Cardiac septum (tissue), 1 donor: ENCODE results near the gene SEPTIN5. TPM values are rescaled to one million over a fixed set of nuclear protein-coding genes. Genes with fewer than 3 reads are reported as not detected.

Experiments
- DNase-seq: peaks from one replicate; pipeline ENCODE4 v3.0.0-alpha.2; 2020; ENCODE audit warnings: low spot score
- intact Hi-C: fragments of 100-400 bp; cut with DNase I; formaldehyde crosslinking; loops from one replicate; pipeline ENCODE4 v1.14.0; 2022
- total RNA-seq: library from RNA; stranded (reverse); fragmentation: NEBNext Ultra II Directional; extraction: Animal tissue kit (Norgen Biotek cat#: 25700); gene quantifications from one replicate; pipeline ENCODE4 v1.2.1, GENCODE V29; 2021
- donor health status: DM: no; HTN: no; CAD: no.

Gene SEPTIN5
- total RNA-seq, 1 donor from 2014 or later, result 191 TPM

- no peak for DNase-seq
- intact Hi-C loops, result no loop called here
Observed at GRCh38 chr22:19740586-19740985, 26.3 kb downstream of the SEPTIN5 start.

DNA sequence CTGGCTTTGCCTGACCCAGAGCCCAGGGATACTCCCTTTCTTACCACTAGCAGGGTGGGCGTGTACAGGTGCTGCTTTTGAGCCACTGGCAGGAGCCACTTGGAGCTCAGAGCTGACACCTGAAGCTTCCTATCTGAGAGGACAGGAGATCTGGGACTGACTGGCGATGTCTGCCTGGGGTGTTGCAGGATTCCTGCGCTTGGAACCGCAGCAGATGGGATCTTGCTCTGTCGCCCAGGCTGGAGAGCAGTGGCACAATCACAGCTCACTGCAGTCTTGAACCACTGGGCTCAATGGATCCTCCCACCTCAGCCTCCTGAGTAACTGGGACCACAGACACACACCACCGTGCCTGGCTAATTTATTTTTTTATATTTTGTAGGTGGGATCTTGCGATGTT, 26.8 kb downstream of the SEPTIN5 start:
- intact Hi-C loops, result no loop called here
- DNase-seq, result no peak

DNA sequence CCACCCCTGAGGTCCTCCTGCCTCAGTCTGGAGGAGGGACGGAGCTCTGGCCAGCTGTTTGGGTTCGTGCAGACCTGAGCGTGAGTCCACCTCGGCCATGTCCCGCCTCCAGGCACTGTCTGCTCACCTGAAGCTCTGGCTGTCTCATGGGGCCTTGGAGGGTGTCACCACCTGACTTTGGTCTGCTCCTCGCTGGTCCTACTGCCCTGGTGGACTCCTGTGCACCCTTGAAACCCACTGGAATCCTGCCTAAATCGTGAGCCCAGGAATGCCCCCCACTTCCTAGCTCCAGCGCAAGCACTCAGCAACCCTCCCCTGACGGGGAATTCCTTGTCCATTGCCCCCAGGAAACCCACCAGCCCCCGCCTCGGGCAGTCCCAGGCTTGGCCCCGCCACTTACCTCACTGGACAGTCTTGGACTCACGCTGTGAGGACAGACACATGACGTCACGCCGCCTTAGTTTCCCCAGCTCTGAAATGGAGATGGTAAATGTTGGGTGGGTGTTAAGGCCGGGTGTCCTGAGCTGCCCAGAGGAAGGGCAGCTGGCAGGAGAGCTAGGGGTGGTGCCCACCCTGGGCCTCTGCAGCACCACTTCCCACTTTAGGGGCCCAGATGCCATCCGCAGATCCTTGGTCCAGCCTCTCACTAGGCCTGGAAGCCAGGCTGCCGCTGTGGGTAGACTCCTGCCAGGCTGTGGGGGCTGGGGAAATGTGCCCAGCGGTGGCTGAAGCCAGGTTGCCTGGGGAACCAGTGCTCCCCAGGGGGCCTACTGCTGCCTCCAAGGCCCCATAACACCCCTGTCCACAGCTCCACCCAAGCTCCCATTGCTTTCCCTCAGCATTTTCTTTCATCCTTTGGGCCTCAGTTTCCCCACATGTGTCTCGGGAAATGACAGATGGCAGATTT, 28.1 kb downstream of the SEPTIN5 start:
- no peak for DNase-seq
- intact Hi-C loops, result no loop called here

GRCh38 chr22:19743081-19743480, 28.8 kb downstream of the SEPTIN5 start:
- no peak for DNase-seq
- intact Hi-C loops, result no loop called here

DNA sequence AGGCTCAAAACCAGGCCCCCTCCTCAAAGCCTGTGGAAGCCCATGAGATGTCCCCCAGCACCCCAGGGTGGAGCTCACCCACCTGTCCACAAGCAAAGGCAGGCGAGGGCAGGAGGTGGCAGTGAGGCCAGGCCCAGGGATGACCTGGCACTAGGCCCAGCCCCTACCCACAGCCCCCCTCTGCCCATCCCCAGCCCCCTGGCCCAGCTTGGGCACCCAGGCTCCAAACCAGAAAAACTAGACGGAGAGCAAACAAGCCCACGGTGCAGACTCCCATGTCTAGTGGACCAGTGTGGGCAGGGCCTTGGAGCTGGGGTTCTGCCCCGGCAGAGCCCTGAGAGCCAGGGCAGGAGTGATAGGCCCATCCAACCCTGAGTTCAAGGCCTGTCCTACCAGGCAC, 29.3 kb downstream of the SEPTIN5 start:
- no peak for DNase-seq
- intact Hi-C loops, result no loop called here

DNA sequence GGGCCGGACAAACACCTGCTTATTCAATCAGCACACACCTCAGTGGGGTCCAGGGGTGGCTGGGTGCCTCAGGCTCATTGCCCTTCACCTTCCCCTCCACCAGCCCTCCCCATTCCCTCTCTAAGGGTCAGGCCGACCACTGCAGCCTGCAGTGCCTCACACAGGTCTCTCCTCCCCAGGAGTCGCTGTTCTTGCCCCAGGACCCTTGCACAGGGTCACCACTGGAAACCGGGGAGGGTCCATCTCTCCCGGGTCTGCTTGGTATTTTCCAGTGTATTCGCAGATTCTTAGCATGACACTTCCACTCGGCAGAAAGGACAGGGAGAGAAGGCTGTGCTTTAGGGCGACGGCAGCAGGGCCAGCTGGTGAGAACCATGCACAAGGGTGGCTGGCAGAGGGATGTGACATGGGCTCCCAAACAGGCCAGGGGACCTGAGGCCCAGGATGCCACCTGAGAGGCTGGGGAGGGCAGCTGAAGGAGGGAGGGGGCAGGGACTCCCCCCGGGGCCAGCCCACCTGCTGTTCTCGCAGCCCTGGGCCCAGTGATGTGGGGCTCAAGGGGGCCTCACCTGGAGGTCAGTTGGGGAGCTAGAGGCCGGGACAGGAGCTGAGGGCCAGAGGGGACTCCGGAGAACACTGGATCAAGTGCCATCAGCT, 30.2 kb downstream of the SEPTIN5 start:
- intact Hi-C loops, result loop anchor here (5.0 kb wide), 1 partner anchor 68 kb away; no protein-coding TSS in a partner anchor
- DNase-seq, result no peak

DNA sequence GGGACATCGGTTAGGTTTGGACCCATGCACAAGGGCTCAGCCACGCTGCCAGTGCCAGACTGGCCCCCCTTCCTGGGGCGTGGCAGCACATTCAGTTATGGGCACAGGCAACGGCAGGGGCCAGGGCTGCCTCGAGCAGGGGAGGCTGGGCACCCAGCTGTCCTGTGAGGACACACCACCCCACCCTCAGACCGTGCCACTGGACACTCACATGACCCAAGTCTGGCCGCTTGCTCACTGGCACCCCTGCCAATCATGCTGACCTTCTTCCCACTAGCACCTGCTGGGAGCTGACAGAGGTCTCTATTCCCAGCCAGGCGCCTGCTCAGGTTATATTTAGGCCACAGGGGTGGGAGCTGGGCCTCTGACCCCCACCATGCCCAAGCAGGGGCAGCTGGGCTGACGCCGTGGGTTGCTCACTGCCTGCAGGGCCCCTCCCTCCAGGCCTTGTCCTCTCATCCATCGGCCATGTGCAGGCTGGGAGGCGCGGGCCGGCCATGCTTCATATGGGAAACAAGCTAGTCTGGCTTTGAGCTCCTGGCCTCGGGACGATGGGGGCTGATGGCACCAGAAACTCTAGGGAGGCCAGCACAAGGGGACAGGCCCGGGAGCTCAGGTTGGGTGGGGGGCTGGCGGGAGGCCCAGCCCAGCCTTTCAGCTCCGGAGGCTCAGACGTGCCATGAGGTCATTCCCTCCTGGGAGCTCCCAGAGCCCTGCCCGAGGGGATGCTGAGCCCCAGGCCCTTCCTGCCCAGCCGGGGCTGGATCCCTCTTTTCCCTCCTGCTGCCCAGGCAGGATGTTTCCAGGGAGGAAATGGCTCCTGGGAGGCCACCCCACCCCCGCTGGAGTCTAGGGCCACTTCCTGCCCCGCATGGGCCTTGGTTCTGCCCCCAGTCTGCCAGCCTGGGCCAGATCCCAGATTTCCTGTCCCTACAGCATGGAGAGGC, 31.1 kb downstream of the SEPTIN5 start:
- intact Hi-C loops, result loop anchor here (5.0 kb wide), 1 partner anchor 67 kb away; no protein-coding TSS in a partner anchor
- DNase-seq, result peak; percentile 80

DNA sequence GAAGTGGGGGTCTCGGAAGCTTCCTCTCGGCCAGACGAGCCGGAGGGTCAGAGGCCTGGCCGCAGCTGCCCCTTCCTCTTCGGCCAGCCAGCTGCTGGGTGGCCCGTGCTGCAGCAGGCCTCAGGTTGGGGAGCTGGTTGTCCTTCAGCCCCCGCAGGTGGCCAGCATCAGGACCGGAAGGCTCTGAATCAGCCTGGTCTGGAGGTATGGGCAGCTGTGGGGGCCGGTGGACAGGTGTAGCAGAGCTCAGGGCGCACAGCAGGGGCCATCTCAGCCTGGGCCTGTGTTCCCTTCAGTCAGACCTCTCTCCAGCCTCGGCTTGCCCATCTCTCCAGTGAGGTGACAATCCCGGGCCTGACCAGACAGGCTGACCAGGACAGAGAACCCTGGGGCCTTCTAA, 32.4 kb downstream of the SEPTIN5 start:
- intact Hi-C loops, result loop anchor here (5.0 kb wide), 1 partner anchor 66 kb away; no protein-coding TSS in a partner anchor
- no peak for DNase-seq

DNA sequence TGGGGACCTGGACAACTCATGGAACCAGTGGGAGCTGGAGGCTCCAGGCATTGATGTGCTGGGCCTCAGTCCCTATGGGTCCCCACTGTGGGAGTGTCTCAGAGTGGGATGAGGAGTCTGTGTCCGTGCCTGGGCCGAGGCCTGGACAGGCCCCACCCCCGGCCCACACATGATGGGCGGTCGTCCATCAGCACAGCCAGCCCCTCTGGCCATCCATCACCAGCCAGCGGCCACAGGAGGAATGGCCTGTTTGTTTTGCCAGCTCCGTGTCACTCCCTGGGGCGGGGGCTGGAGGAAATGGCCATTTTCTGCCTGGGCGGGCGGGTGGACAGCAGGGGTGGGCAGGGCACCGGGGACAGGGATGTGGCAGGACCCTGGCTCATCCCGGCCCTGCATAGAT, 33.2 kb downstream of the SEPTIN5 start:
- DNase-seq, result no peak
- intact Hi-C loops, result loop anchor here (5.0 kb wide), 1 partner anchor 65 kb away; no protein-coding TSS in a partner anchor

DNA sequence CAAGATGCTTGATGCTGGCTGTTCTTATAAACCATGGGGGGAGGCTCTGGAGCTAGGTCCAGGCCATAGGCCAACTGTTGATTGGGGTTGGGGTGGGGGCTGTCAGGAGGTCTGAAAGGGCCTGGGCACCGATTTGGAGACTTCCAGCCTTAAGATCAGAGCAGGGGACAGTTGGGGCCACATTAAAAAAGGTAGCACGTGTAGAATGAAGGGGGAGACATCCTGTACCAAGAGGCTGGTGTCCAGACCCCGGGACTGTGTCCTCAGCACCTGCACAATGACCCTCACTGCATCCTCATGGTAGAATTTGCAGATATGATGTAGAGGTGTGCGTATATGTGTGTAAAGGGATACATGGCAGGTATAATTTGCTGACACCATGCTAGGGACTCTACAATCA, 33.8 kb downstream of the SEPTIN5 start:
- intact Hi-C loops, result loop anchor here (5.0 kb wide), 1 partner anchor 64 kb away; no protein-coding TSS in a partner anchor
- no peak for DNase-seq

- DNase-seq, result no peak
- intact Hi-C loops, result loop anchor here (5.0 kb wide), 1 partner anchor 63 kb away; no protein-coding TSS in a partner anchor
Observed at GRCh38 chr22:19748991-19749664, 34.8 kb downstream of the SEPTIN5 start.

DNA sequence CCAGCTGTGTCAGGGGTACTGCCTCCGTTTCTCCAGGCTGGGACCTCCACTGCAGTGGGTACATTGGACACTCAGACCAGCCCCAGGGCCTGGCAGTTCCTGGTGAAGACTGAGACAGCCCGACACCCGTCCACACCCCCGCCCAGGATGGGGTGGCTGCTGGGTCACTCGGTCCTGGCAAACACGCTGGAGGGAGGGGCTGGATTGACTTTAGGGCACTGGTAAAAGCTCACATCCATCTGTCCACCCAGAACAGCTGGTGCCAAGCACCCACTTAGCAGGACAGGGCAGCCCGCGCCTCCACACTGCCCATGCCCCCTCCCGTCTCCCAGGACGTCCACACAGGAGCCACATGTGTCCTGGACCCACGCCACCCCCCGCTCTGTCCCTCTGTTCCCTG, 35.6 kb downstream of the SEPTIN5 start:
- DNase-seq, result no peak
- intact Hi-C loops, result loop anchor here (5.0 kb wide), 1 partner anchor 62 kb away; no protein-coding TSS in a partner anchor

DNA sequence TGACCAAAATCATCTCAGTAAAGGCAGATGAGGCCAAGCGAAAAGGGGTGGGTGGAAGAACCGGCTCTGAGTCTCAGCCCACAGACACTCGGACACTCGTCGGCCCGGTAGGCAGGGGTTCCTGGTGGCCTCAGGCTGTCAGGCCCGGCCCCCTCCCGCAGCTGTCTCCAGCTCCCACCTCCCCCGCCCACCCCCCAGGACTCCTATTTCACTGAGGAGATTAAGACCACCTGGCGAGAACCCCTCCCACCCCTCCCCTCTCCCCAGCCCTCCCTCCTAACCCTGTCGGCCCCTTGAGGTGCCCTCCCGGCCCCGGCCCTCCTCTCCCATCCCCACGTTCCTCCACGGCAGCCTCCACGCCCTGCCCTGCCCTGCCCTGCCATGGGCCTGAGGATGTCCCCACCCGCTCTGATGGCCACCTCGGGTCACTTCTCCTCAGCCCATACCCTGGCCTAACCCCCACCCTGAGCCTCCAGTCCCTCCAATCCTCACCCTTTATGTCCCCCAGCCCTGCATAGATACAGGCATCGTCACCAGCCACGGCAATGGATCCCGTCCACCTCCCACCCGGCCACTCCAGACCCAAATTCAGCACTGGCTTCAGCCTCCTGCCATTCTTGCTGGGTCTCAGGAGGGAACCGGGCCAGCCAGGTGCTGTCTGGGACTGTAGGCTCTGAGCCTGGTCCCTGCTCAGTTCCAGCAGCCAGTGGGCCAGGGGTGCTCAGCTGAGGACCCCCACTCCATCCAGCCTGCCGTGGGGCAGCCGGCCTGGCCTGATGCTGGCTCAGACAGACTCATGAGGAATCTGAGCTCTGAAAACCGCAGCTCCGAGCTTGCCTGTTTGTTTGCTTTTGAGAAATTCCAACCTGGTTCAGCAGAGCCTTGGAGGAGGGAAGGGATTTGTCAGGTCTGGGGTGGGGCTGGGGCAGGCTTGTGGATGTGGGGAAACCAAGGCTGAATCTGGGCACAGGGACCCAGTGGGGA, 36.5 kb downstream of the SEPTIN5 start:
- no peak for DNase-seq
- intact Hi-C loops, result no loop called here

- intact Hi-C loops, result no loop called here
- no peak for DNase-seq
Observed at GRCh38 chr22:19751497-19752245, 37.4 kb downstream of the SEPTIN5 start.

GRCh38 chr22:19753090-19753842, 39.0 kb downstream of the SEPTIN5 start:
- intact Hi-C loops, result no loop called here
- no peak for DNase-seq

GRCh38 chr22:19753996-19754700, 39.8 kb downstream of the SEPTIN5 start:
- intact Hi-C loops, result no loop called here

More at GRCh38 chr22:19753996-19754700, 39.8 kb downstream of the SEPTIN5 start:
- DNase-seq, result no peak
